NCI-H446 (cell line): ENCODE measurements around the gene LMOD1.
"Not testable (repeated sequence)": the region's sequence is repeated elsewhere in the genome, so short reads cannot be mapped to it uniquely, and the experiment has no call there.

Experiments used
- DNase-seq, 2 experiments: peaks; one replicate each; lab custom pipeline; 2025; lab: John Stamatoyannopoulos, UW

LMOD1 gene

GRCh38 chr1:201859424-201859823 is 86.9 kb downstream of the LMOD1 start:
- DNase-seq = no peak

DNA sequence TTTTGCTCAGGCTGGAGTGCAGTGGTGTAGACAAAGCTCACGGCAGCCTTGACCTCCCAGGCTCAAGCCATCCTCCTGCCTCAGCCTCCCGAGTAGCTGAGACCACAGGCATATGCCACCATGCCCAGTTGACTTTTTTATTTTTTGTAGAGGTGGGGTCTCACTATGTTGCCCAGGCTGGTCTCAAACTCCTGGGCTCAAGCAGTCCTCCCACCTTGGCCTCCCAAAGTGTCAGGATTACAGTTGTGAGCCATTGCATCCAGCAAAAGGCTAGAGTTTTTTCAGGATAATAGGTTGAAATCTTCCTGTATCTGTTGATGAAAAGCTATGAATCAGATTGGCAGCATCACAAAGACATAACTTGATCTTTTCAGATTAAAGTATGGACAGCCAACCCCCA is 89.6 kb downstream of the LMOD1 start:
- DNase-seq = not testable (repeated sequence)

DNA sequence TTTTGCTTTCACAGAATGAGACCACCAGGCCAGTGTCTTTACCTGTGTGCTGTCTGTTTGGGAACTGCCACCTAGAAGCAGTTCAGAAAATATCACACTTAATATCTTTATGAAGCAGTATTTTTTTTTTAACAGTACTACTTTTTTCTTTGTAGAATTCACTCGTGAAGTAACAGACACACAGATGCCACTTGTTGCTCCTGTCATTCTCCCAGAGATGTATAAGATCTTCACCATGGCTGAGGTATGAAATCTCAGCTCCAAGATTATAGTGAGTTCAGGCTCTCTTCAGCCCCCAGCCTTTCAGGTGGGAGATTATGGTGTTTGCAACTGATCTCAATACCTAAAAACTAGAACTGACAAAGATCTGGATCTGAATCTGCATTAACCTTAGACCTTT is 94.4 kb downstream of the LMOD1 start:
- DNase-seq = no peak

DNA sequence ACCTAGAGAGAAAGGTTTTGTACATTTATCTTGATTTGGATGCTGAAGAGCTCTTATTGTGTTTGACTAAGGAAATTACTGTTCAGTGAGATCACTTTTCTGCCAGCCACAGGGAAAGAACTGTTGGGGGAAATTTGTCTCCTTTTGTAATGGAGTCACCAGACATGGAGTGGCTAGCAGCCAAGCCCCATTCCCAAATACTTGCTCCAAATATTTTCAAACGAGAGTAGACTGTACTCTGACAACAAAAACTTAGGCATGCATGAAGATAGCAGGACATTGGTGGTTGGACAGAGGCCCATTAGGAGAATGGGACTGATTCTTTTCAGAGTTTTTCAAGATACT is 96.3 kb downstream of the LMOD1 start:
- peak in 1 of 2 experiments; percentile 22 for DNase-seq

GRCh38 chr1:201849372-201850052 is 96.8 kb downstream of the LMOD1 start:
- DNase-seq = no peak

GRCh38 chr1:201848230-201848629 is 98.1 kb downstream of the LMOD1 start:
- no peak for DNase-seq

GRCh38 chr1:201847150-201847549 is 99.2 kb downstream of the LMOD1 start:
- DNase-seq = no peak
